HTR-8/SVneo (cell line): Measurements from ENCODE around the gene NPM3.
"Not testable (repeated sequence)": the region's sequence is repeated elsewhere in the genome, so short reads cannot be mapped to it uniquely, and the experiment has no call there.

Experiments
- DNase-seq: peaks from one replicate; pipeline ENCODE4 v3.0.0; 2011; ENCODE audit warnings: low spot score, mixed read lengths; ENCODE audit not compliant: insufficient read length
- FAIRE-seq: peaks from 2 replicates; lab custom pipeline; 2011; peaks lifted over from hg19 to GRCh38; lab: Jason Lieb, UNC

Gene NPM3

GRCh38 chr10:101812606-101813005, 29.4 kb upstream of the NPM3 start:
- DNase-seq (no peak), FAIRE-seq (no peak)

- no peak for DNase-seq
- no peak for FAIRE-seq
Measured at GRCh38 chr10:101807158-101807557, 23.9 kb upstream of the NPM3 start.

GRCh38 chr10:101803511-101803910, 20.3 kb upstream of the NPM3 start:
- DNase-seq (no peak), FAIRE-seq (no peak)

GRCh38 chr10:101797403-101798059, 14.3 kb upstream of the NPM3 start:
- FAIRE-seq (no peak), DNase-seq (no peak)

GRCh38 chr10:101793526-101793925, 10.3 kb upstream of the NPM3 start:
- no peak for FAIRE-seq
- DNase-seq: no peak

- no peak for DNase-seq
- no peak for FAIRE-seq
Measured at GRCh38 chr10:101789686-101790085, 6.4 kb upstream of the NPM3 start.

GRCh38 chr10:101789231-101789630, 6.0 kb upstream of the NPM3 start:
- DNase-seq, FAIRE-seq: not testable (repeated sequence)

- DNase-seq (no peak), FAIRE-seq (no peak)
Measured at GRCh38 chr10:101785801-101786200, 2.6 kb upstream of the NPM3 start.

- FAIRE-seq: no peak
- no peak for DNase-seq
Measured at GRCh38 chr10:101784558-101784957, 1.3 kb upstream of the NPM3 start.

GRCh38 chr10:101783736-101784118, 481 bp upstream of the NPM3 start:
- FAIRE-seq (no peak), DNase-seq (no peak)

- FAIRE-seq: no peak
Measured at GRCh38 chr10:101781984-101782810, 1.0 kb downstream of the NPM3 start.

GRCh38 chr10:101781655-101781983, 1.6 kb downstream of the NPM3 start:
- FAIRE-seq (no peak), DNase-seq (no peak)

More at GRCh38 chr10:101781984-101782810, 1.0 kb downstream of the NPM3 start:
- DNase-seq: no peak

GRCh38 chr10:101780818-101781654, 2.2 kb downstream of the NPM3 start:
- DNase-seq: peak; percentile 85

GRCh38 chr10:101780187-101780817, 2.9 kb downstream of the NPM3 start:
- FAIRE-seq (no peak), DNase-seq (no peak)

More at GRCh38 chr10:101780818-101781654, 2.2 kb downstream of the NPM3 start:
- no peak for FAIRE-seq

- DNase-seq: no peak
Measured at GRCh38 chr10:101779544-101780186, 3.6 kb downstream of the NPM3 start.

GRCh38 chr10:101778781-101779543, 4.3 kb downstream of the NPM3 start:
- DNase-seq (no peak), FAIRE-seq (no peak)

More at GRCh38 chr10:101779544-101780186, 3.6 kb downstream of the NPM3 start:
- no peak for FAIRE-seq

GRCh38 chr10:101778151-101778780, 5.0 kb downstream of the NPM3 start:
- FAIRE-seq (no peak), DNase-seq (no peak)

GRCh38 chr10:101777619-101778145, 5.6 kb downstream of the NPM3 start:
- DNase-seq (no peak), FAIRE-seq (peak; percentile 4)
